ENCODE measurements around the gene CTNNA3.

CTNNA3 gene

DNA sequence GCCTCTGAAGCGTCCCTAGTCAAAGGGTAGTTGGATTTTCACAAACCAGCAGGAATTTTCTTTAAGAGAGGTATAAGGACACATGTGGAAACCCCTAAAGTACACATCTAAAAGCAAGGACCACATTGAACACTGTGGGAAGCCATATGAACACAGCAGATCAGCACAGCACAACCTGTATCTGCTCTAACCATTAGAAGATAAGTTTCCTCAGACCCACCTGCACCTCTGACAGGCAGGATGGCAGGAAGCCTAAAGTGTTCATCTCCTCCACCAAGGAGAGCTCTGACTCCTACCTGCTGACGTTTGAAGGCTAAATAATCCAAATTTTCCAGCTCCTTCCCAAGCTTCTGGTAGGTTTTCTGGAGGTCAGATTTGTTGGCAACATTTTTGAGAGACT lies 174.4 kb downstream of the CTNNA3 start:
- Histone ChIP-seq H3K4me3 (ENCODE audit: low read length) (no peak overlapping the region), H3K79me2 (ENCODE audit: control insufficient read depth, low read length) (no peaks in the 10 kb centered on the region), H3K36me3 (ENCODE audit: control insufficient read depth, low read length) (no peaks in the 10 kb centered on the region), H4K20me1 (ENCODE audit: control insufficient read depth, insufficient read depth, low read depth, low read length) (no peaks in the 10 kb centered on the region), H3K9me3 (ENCODE audit: control insufficient read depth, insufficient read depth, low read length) (no peaks in the 10 kb centered on the region), H3K27me3 (ENCODE audit: control insufficient read depth, low read length) (no peaks in the 10 kb centered on the region), H3K4me1 (ENCODE audit: control insufficient read depth, low read length) (no peaks in the 10 kb centered on the region), H3K9me2 (replicated peaks; ENCODE audit: control insufficient read depth, low read length) (no peaks in the 10 kb centered on the region), H3K4me2 (ENCODE audit: low read length) (no peak overlapping the region), H3F3A (ENCODE audit: control insufficient read depth, insufficient read depth) (no peaks in the 10 kb centered on the region), H3K27ac (ENCODE audit: low read depth, low read length) (no peak overlapping the region)
- TF ChIP-seq, protein P1, sequence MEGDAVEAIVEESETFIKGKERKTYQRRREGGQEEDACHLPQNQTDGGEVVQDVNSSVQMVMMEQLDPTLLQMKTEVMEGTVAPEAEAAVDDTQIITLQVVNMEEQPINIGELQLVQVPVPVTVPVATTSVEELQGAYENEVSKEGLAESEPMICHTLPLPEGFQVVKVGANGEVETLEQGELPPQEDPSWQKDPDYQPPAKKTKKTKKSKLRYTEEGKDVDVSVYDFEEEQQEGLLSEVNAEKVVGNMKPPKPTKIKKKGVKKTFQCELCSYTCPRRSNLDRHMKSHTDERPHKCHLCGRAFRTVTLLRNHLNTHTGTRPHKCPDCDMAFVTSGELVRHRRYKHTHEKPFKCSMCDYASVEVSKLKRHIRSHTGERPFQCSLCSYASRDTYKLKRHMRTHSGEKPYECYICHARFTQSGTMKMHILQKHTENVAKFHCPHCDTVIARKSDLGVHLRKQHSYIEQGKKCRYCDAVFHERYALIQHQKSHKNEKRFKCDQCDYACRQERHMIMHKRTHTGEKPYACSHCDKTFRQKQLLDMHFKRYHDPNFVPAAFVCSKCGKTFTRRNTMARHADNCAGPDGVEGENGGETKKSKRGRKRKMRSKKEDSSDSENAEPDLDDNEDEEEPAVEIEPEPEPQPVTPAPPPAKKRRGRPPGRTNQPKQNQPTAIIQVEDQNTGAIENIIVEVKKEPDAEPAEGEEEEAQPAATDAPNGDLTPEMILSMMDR (IDR thresholded peaks at IDR 0.05; ENCODE audit: low read depth, low read length, poor library complexity, severe bottlenecking): no peak

- Histone ChIP-seq H3K4me2 (ENCODE audit: low read length) (no peak overlapping the region), H3K27ac (ENCODE audit: low read depth, low read length) (no peak overlapping the region), H3K9me2 (replicated peaks; ENCODE audit: control insufficient read depth, low read length) (no peaks in the 10 kb centered on the region), H3K36me3 (ENCODE audit: control insufficient read depth, low read length) (no peaks in the 10 kb centered on the region), H3K79me2 (ENCODE audit: control insufficient read depth, low read length) (no peaks in the 10 kb centered on the region), H3K27me3 (ENCODE audit: control insufficient read depth, low read length) (no peaks in the 10 kb centered on the region), H3F3A (ENCODE audit: control insufficient read depth, insufficient read depth) (no peaks in the 10 kb centered on the region), H3K4me3 (ENCODE audit: low read length) (no peak overlapping the region), H3K4me1 (ENCODE audit: control insufficient read depth, low read length) (no peaks in the 10 kb centered on the region), H3K9me3 (ENCODE audit: control insufficient read depth, insufficient read depth, low read length) (no peaks in the 10 kb centered on the region), H4K20me1 (ENCODE audit: control insufficient read depth, insufficient read depth, low read depth, low read length) (no peaks in the 10 kb centered on the region)
- no peak for TF ChIP-seq EZH2phosphoT487 (IDR thresholded peaks at IDR 0.05; ENCODE audit: borderline replicate concordance, low read length)
- TF ChIP-seq, protein P1 (IDR thresholded peaks at IDR 0.05; ENCODE audit: low read depth, low read length, poor library complexity, severe bottlenecking): peak; percentile 72
Measured at GRCh38 chr10:67520924-67521520, 175.0 kb downstream of the CTNNA3 start.

GRCh38 chr10:67519434-67519833 lies 176.6 kb downstream of the CTNNA3 start:
- H3K9me2 ChIP-seq (replicated peaks; ENCODE audit: control insufficient read depth, low read length): no peaks in the 10 kb centered on the region
- no peaks in the 10 kb centered on the region for H4K20me1 ChIP-seq (ENCODE audit: control insufficient read depth, insufficient read depth, low read depth, low read length)
- H3K4me1 ChIP-seq (ENCODE audit: control insufficient read depth, low read length): no peaks in the 10 kb centered on the region
- H3K27me3 ChIP-seq (ENCODE audit: control insufficient read depth, low read length): no peaks in the 10 kb centered on the region
- no peak overlapping the region for H3K27ac ChIP-seq (ENCODE audit: low read depth, low read length)
- no peak overlapping the region for H3K4me2 ChIP-seq (ENCODE audit: low read length)
- H3K9me3 ChIP-seq (ENCODE audit: control insufficient read depth, insufficient read depth, low read length): no peaks in the 10 kb centered on the region
- H3K4me3 ChIP-seq (ENCODE audit: low read length): no peak overlapping the region
- no peaks in the 10 kb centered on the region for H3F3A ChIP-seq (ENCODE audit: control insufficient read depth, insufficient read depth)
- no peaks in the 10 kb centered on the region for H3K79me2 ChIP-seq (ENCODE audit: control insufficient read depth, low read length)
- no peak for TF ChIP-seq EZH2phosphoT487 (IDR thresholded peaks at IDR 0.05; ENCODE audit: borderline replicate concordance, low read length)
- TF ChIP-seq, protein P1 (IDR thresholded peaks at IDR 0.05; ENCODE audit: low read depth, low read length, poor library complexity, severe bottlenecking): no peak
- H3K36me3 ChIP-seq (ENCODE audit: control insufficient read depth, low read length): no peaks in the 10 kb centered on the region

Data from DOHH2 (cell line).